ENCODE results near the gene NIFK. TPM values are rescaled to one million over a fixed set of nuclear protein-coding genes. Genes with fewer than 3 reads are reported as not detected.

The NIFK gene
- total and polyA plus RNA-seq, 2 of the 4 experiments (the other 2 are of a cell fraction), result 19.5 to 24.3 TPM

DNA sequence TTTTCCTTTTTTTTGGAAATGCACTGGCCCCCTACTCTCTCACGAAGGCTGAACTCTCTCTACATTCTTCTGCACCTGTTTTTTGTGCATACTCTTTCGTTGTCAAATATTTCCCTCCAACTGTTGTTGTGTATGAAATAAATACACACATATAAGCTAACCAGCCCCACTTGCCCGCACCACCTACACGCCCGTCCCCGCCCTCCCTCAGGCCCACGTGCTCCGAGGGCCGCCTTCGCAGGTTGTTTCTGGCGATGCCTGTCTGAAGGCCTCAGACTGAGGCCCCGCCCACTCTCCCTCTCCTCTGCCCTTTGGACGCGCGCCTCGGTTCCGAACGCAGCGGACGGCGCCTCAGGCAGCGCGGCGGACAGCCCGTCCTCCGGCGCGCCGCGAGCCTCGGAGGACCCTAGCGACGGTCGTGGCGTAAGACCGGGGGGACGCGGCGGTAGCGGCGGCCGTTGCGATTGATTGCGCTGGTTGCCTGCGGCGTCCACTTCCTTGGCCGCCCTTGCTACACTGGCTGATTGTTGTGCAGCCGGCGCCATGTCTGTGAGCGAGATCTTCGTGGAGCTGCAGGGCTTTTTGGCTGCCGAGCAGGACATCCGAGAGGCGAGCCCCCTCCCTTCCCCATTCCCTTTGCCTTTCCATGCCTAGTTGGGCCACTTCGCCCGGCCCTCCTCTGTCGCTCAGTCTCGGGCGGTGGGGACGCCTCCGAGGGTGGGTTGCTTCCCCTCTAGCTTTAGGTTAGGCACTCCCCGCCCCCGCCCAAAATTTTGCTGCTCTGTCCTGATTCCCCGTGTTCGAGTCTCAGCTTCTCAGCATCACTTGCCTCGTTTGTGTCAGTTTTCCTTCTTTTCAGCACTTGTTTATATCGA, 18.8 kb upstream of the NIFK start, which contains the start of gene TSN:
TSN (plus strand) TSS at position 415 of the 875 bp plus-strand sequence; CDS start at position 544, 129 bp downstream.
- Histone ChIP-seq H2BK15ac (ENCODE audit: low read depth, low read length) (no peak within 1 kb of the TSS; the same call in 2 of the 3 replicates), H3K27me3 (ENCODE audit: control insufficient read depth, insufficient read depth, low read length) (no peaks in the 10 kb centered on the region), H2AFZ (replicated peaks; ENCODE audit: low read length, poor library complexity) (peak within 1 kb of the TSS; percentile 98), H3K27ac (ENCODE audit: insufficient read depth, low read length) (peak within 1 kb of the TSS; percentile 94), H3K4me1 (ENCODE audit: control insufficient read depth, insufficient read depth, low read length) (no peaks in the 10 kb centered on the region), H2BK20ac (ENCODE audit: low read depth, low read length) (no peak within 1 kb of the TSS), H4K91ac (ENCODE audit: insufficient read depth, low read depth, low read length) (peak within 1 kb of the TSS; percentile 84), H3K36me3 (ENCODE audit: control insufficient read depth, insufficient read depth, low read length) (peaks cover 9% of the 10 kb centered on the region), H2BK5ac (ENCODE audit: low read depth, low read length, poor library complexity, severe bottlenecking) (peak within 1 kb of the TSS; percentile 69), H3K56ac (ENCODE audit: extremely low read depth, insufficient read depth, low read length) (peak within 1 kb of the TSS; percentile 78), H3K23ac (ENCODE audit: low read depth, low read length) (peak within 1 kb of the TSS; percentile 60), H2BK120ac (ENCODE audit: low read depth, low read length) (0 out of 2 replicates have a peak within 1 kb of the TSS, but pooled peaks have one; percentile 18), H3K18ac (ENCODE audit: low read depth, low read length) (no peak within 1 kb of the TSS), H3K4me2 (ENCODE audit: low read depth, low read length) (peak within 1 kb of the TSS; percentile 89), H2AK5ac (ENCODE audit: low read depth, low read length) (peak within 1 kb of the TSS; percentile 82), H3K79me1 (ENCODE audit: low read depth in 1 of 2, low read length in 2 of 2) (peaks cover 13 to 17% of the 10 kb centered on the region in 2 experiments; a peak in 3 of 4 replicates), H4K8ac (ENCODE audit: low read depth in 2 of 2, low read length in 2 of 2) (peak within 1 kb of the TSS; percentile 95 to 97), H4K20me1 (ENCODE audit: insufficient read depth, low read length) (no peaks in the 10 kb centered on the region), H2AK9ac (replicated peaks; ENCODE audit: low read depth, low read length, poor library complexity) (peak within 1 kb of the TSS; percentile 83), H3K9me1 (ENCODE audit: insufficient read depth, low read length) (no peaks in the 10 kb centered on the region), H3K14ac (replicated peaks; ENCODE audit: low read depth, low read length) (peak within 1 kb of the TSS; percentile 81), H4K5ac (ENCODE audit: low read depth, low read length) (peak within 1 kb of the TSS; percentile 94), H3K4me3 (ENCODE audit: insufficient read depth, low read depth, low read length) (peak within 1 kb of the TSS; percentile 96), H3K9me3 (ENCODE audit: control insufficient read depth, insufficient read depth, low read length) (no peaks in the 10 kb centered on the region), H3K4ac (ENCODE audit: low read depth, low read length) (peak within 1 kb of the TSS; percentile 73), H3K9ac (ENCODE audit: low read depth, low read length) (peak within 1 kb of the TSS; percentile 97)
- DNase-seq (peak; percentile 95), ATAC-seq (ENCODE audit: low read depth) (peak; percentile 99)
- dilution Hi-C loops (cut with HindIII; ENCODE audit: low sequenced_read_pairs, unreplicated experiment) (no loop called here), in situ Hi-C loops (cut with MboI; ENCODE audit: low sequenced_read_pairs) (no loop called here), intact Hi-C loops (cut with micrococcal nuclease) (no loop called here)
- TSS peak; percentile 75 for BruUV-seq (replicated peaks)
- POLR2A ChIA-PET (ENCODE audit: unreplicated experiment), result no interaction called here
- CTCF ChIA-PET, result no interaction called here
- 1% methylated on average over 20 of the region's 67 CpGs; no CpG with 5 or more reads in 1 of the 2 experiments for WGBS, 2 experiments (ENCODE audit: extremely low coverage in 2 of 2, insufficient read length in 1 of 2)
- TF ChIP-seq MAFK (IDR thresholded peaks at IDR 0.05; ENCODE audit: low read depth, low read length), result no peak
- TF ChIP-seq, protein P1, sequence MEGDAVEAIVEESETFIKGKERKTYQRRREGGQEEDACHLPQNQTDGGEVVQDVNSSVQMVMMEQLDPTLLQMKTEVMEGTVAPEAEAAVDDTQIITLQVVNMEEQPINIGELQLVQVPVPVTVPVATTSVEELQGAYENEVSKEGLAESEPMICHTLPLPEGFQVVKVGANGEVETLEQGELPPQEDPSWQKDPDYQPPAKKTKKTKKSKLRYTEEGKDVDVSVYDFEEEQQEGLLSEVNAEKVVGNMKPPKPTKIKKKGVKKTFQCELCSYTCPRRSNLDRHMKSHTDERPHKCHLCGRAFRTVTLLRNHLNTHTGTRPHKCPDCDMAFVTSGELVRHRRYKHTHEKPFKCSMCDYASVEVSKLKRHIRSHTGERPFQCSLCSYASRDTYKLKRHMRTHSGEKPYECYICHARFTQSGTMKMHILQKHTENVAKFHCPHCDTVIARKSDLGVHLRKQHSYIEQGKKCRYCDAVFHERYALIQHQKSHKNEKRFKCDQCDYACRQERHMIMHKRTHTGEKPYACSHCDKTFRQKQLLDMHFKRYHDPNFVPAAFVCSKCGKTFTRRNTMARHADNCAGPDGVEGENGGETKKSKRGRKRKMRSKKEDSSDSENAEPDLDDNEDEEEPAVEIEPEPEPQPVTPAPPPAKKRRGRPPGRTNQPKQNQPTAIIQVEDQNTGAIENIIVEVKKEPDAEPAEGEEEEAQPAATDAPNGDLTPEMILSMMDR (conservative IDR thresholded peaks at IDR 0.05; ENCODE audit: low read depth, low read length), result no peak
- TF ChIP-seq FOS (IDR thresholded peaks at IDR 0.05; ENCODE audit: low read depth, low read length), result no peak
- TF ChIP-seq CEBPB (IDR thresholded peaks at IDR 0.05; ENCODE audit: low read depth, low read length), result peak; percentile 84
- peak; percentile 60 for TF ChIP-seq POLR2A (IDR thresholded peaks at IDR 0.05; ENCODE audit: low read depth, low read length)
- TF ChIP-seq, protein P2, sequence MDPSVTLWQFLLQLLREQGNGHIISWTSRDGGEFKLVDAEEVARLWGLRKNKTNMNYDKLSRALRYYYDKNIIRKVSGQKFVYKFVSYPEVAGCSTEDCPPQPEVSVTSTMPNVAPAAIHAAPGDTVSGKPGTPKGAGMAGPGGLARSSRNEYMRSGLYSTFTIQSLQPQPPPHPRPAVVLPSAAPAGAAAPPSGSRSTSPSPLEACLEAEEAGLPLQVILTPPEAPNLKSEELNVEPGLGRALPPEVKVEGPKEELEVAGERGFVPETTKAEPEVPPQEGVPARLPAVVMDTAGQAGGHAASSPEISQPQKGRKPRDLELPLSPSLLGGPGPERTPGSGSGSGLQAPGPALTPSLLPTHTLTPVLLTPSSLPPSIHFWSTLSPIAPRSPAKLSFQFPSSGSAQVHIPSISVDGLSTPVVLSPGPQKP (IDR thresholded peaks at IDR 0.05; ENCODE audit: borderline replicate concordance, low read depth, low read length), result no peak
- TF ChIP-seq RFX5 (IDR thresholded peaks at IDR 0.05; ENCODE audit: low read depth, low read length), result no peak
- no peak for TF ChIP-seq RCOR1 (IDR thresholded peaks at IDR 0.05; ENCODE audit: insufficient replicate concordance, low read length)
- TF ChIP-seq NFE2L2 (IDR thresholded peaks at IDR 0.05; ENCODE audit: low read depth, low read length), result no peak
- no peak for TF ChIP-seq RAD21 (IDR thresholded peaks at IDR 0.05; ENCODE audit: low read length)
- TF ChIP-seq, protein P3, sequence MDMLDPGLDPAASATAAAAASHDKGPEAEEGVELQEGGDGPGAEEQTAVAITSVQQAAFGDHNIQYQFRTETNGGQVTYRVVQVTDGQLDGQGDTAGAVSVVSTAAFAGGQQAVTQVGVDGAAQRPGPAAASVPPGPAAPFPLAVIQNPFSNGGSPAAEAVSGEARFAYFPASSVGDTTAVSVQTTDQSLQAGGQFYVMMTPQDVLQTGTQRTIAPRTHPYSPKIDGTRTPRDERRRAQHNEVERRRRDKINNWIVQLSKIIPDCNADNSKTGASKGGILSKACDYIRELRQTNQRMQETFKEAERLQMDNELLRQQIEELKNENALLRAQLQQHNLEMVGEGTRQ (IDR thresholded peaks at IDR 0.05; ENCODE audit: low read depth, low read length), result peak; percentile 95
- TF ChIP-seq SMC3 (IDR thresholded peaks at IDR 0.05; ENCODE audit: low read depth, low read length), result 0 out of 2 replicates have a peak, but pooled peaks have one; percentile 3
- TF ChIP-seq CHD1 (IDR thresholded peaks at IDR 0.05; ENCODE audit: low read depth, low read length), result no peak
- peak; percentile 47; the same call in 1 of the 2 replicates for TF ChIP-seq MAZ (IDR thresholded peaks at IDR 0.05; ENCODE audit: borderline replicate concordance, low read depth, low read length)
